Hepatocyte (in vitro differentiated cells): ENCODE results near the gene BST1. TPM values are rescaled to one million over a fixed set of nuclear protein-coding genes. Genes with fewer than 3 reads are reported as not detected.
A peak's percentile ranks its signal among the peaks of the same experiment; 100 is the strongest.

ENCODE experiments used
- DNase-seq: peaks from one replicate; pipeline ENCODE4 v3.0.0-alpha.2; 2016; ENCODE audit warnings: low spot score
- H2AFZ ChIP-seq: fragments of 200-600 bp; sonication (generic); 2 replicates; pipeline ENCODE4 v1.6.0; 2016; ENCODE audit warnings: antibody characterized with exemption, mild to moderate bottlenecking
- H3K27ac ChIP-seq: fragments of 200-600 bp; sonication (generic); 2 replicates; pipeline ENCODE4 v1.5.1; 2016; ENCODE audit warnings: mild to moderate bottlenecking
- H3K27me3 ChIP-seq: fragments of 200-600 bp; sonication (generic); 2 replicates; pipeline ENCODE4 v1.6.1; 2016
- H3K36me3 ChIP-seq: fragments of 200-600 bp; sonication (generic); replicated peaks from 2 replicates; pipeline ENCODE4 v1.5.1; 2016; ENCODE audit warnings: low read depth; ENCODE audit not compliant: insufficient read depth
- H3K4me1 ChIP-seq: fragments of 200-600 bp; sonication (generic); 2 replicates; pipeline ENCODE4 v1.5.1; 2016; ENCODE audit warnings: mild to moderate bottlenecking, moderate library complexity; ENCODE audit not compliant: insufficient read depth
- H3K4me2 ChIP-seq: fragments of 200-600 bp; sonication (generic); 2 replicates; pipeline ENCODE4 v1.6.0; 2016
- H3K4me3 ChIP-seq: fragments of 200-600 bp; sonication (generic); 2 replicates; pipeline ENCODE4 v1.5.1; 2016; ENCODE audit warnings: mild to moderate bottlenecking
- H3K79me2 ChIP-seq: fragments of 200-600 bp; sonication (generic); 2 replicates; pipeline ENCODE4 v1.6.0; 2017; ENCODE audit warnings: mild to moderate bottlenecking
- H3K9me2 ChIP-seq: fragments of 200-600 bp; sonication (generic); replicated peaks from 2 replicates; pipeline ENCODE4 v1.6.0; 2017; ENCODE audit warnings: mild to moderate bottlenecking; ENCODE audit not compliant: insufficient read depth
- H3K9me3 ChIP-seq: fragments of 200-600 bp; sonication (generic); 2 replicates; pipeline ENCODE4 v1.5.1; 2016; ENCODE audit warnings: low read depth, mild to moderate bottlenecking
- H4K20me1 ChIP-seq: fragments of 200-600 bp; sonication (generic); 2 replicates; pipeline ENCODE4 v1.6.0; 2016; ENCODE audit warnings: mild to moderate bottlenecking; ENCODE audit not compliant: insufficient read depth, poor library complexity, severe bottlenecking
- EZH2 ChIP-seq: fragments of 200-600 bp; sonication (generic); IDR thresholded peaks from 2 replicates; pipeline ENCODE4 v1.6.1; 2016; ENCODE audit warnings: antibody characterized with exemption, mild to moderate bottlenecking, borderline replicate concordance
- EZH2phosphoT487 ChIP-seq: fragments of 200-600 bp; sonication (generic); IDR thresholded peaks from one replicate; pipeline ENCODE4 v1.6.1; 2018; ENCODE audit warnings: antibody characterized with exemption, mild to moderate bottlenecking, low read depth, moderate library complexity; ENCODE audit not compliant: unreplicated experiment, severe bottlenecking
- WGBS: methylation state at CpG from one replicate; pipeline ENCODE4 v1.1.6; 2016; ENCODE audit warnings: low lambda C conversion rate; ENCODE audit errors: missing lambda C conversion rate; 5-methylcytosine and 5-hydroxymethylcytosine counted together
- polyA plus RNA-seq: library from polyadenylated mRNA; unstranded; fragments of >200 nt; fragmentation: Nextera tagmentation; extraction: Ambion mirVana; gene quantifications from 2 replicates; pipeline ENCODE4 v1.2.1, GENCODE V29; 2016
- total RNA-seq: library from RNA; depleted of rRNA; stranded (reverse); fragments of >200 nt; gene quantifications from 2 replicates; pipeline ENCODE4 v1.2.3, GENCODE V29; 2014
- TF ChIP-seq, protein P1 (sequence below): fragments of 200-600 bp; sonication (generic); IDR thresholded peaks from 2 replicates; pipeline ENCODE4 v1.5.1; 2016; ENCODE audit warnings: antibody characterized with exemption, mild to moderate bottlenecking; ENCODE audit not compliant: poor library complexity

BST1 gene
- total and polyA plus RNA-seq, 2 experiments from 2014 or later: 3.5 to 3.7 TPM

GRCh38 chr4:15654593-15655222 lies 48.2 kb upstream of the BST1 start:
- Histone ChIP-seq H3K4me2 (peak overlapping the region; percentile 86), H3K9me3 (no peaks in the 10 kb centered on the region), H4K20me1 (peaks cover 21% of the 10 kb centered on the region), H3K4me1 (peaks cover 36% of the 10 kb centered on the region), H3K27me3 (no peaks in the 10 kb centered on the region), H3K36me3 (no peaks in the 10 kb centered on the region), H3K27ac (peak overlapping the region; percentile 100), H3K4me3 (peak overlapping the region; percentile 96), H2AFZ (peak overlapping the region; percentile 61), H3K9me2 (no peaks in the 10 kb centered on the region), H3K79me2 (peaks cover 49% of the 10 kb centered on the region)
- peak; percentile 74 for DNase-seq
- under 1% methylated on average over 33 of the region's 66 CpGs for WGBS
- TF ChIP-seq, protein P1, sequence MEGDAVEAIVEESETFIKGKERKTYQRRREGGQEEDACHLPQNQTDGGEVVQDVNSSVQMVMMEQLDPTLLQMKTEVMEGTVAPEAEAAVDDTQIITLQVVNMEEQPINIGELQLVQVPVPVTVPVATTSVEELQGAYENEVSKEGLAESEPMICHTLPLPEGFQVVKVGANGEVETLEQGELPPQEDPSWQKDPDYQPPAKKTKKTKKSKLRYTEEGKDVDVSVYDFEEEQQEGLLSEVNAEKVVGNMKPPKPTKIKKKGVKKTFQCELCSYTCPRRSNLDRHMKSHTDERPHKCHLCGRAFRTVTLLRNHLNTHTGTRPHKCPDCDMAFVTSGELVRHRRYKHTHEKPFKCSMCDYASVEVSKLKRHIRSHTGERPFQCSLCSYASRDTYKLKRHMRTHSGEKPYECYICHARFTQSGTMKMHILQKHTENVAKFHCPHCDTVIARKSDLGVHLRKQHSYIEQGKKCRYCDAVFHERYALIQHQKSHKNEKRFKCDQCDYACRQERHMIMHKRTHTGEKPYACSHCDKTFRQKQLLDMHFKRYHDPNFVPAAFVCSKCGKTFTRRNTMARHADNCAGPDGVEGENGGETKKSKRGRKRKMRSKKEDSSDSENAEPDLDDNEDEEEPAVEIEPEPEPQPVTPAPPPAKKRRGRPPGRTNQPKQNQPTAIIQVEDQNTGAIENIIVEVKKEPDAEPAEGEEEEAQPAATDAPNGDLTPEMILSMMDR: no peak
- TF ChIP-seq EZH2phosphoT487: no peak
- no peak for TF ChIP-seq EZH2

DNA sequence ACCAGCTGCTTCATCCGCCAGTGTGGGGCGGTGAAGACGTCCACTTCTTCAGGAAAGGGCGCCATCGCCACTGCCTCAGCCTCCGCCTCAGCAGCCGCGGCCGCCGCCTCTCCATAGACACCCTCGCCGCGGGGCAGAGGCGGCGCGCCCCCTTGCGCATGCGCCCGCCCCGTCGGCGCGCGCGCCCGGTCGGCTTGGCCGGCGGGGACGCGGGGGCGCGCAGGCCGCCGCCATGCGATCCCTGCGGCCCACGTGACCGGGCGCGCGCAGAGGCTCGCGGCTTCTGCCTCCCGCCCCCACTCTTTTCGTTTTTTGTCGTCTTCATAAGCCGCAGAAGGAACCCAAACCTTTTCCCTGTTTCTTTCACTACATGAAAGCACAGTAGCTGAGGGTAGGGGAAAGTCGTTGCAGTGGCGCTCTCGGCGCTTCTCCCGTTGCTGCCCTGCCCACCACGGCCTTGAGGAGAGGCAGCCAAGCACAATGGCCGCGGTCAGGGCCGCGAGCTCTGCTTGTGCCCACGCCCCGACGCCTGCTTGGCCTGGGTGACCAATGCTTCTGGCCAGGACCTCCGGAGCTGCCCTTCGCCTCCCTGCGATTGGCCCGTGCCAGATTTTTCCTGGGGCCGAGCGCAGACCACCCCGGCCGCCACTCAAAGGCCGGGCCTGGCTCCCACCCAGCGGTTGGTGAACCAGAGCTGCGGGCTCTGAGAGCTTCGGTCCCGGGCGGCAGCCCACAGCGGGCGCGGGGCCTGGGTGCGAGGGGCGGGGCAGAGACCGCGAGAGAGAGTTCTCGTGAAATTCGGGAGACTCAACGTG lies 47.4 kb upstream of the BST1 start, which contains the start of gene FBXL5:
TSS of gene FBXL5 (minus strand) at position 135 of the 815 bp plus-strand sequence. CDS start at position 65, 70 bp downstream.
- TF ChIP-seq, protein P1: no peak
- TF ChIP-seq EZH2phosphoT487 (no peak), EZH2 (no peak)
- WGBS: 10% methylated on average over 83 of the region's 85 CpGs
- Histone ChIP-seq H3K27ac (peak within 1 kb of the TSS; percentile 100), H2AFZ (peak within 1 kb of the TSS; percentile 98), H3K4me3 (peak within 1 kb of the TSS; percentile 96), H3K36me3 (no peaks in the 10 kb centered on the region), H3K79me2 (peaks cover 42% of the 10 kb centered on the region), H4K20me1 (peaks cover 14% of the 10 kb centered on the region), H3K27me3 (no peaks in the 10 kb centered on the region), H3K9me3 (no peaks in the 10 kb centered on the region), H3K4me1 (peaks cover 36% of the 10 kb centered on the region), H3K9me2 (no peaks in the 10 kb centered on the region), H3K4me2 (peak within 1 kb of the TSS; percentile 91)
- DNase-seq: peak; percentile 96

GRCh38 chr4:15656038-15656470 lies 46.8 kb upstream of the BST1 start:
- H3K4me3 ChIP-seq: peak overlapping the region; percentile 78
- H4K20me1 ChIP-seq: peaks cover 10% of the 10 kb centered on the region
- WGBS: 87% methylated on average over 12 of the region's 12 CpGs
- H3K9me2 ChIP-seq: no peaks in the 10 kb centered on the region
- H2AFZ ChIP-seq: peak overlapping the region; percentile 98
- H3K27ac ChIP-seq: peak overlapping the region; percentile 100
- no peaks in the 10 kb centered on the region for H3K36me3 ChIP-seq
- H3K27me3 ChIP-seq: no peaks in the 10 kb centered on the region
- H3K79me2 ChIP-seq: peaks cover 36% of the 10 kb centered on the region
- H3K4me2 ChIP-seq: peak overlapping the region; percentile 91
- TF ChIP-seq, protein P1: no peak
- TF ChIP-seq EZH2phosphoT487: no peak
- no peak for TF ChIP-seq EZH2
- H3K9me3 ChIP-seq: no peaks in the 10 kb centered on the region
- peaks cover 34% of the 10 kb centered on the region for H3K4me1 ChIP-seq
- DNase-seq: no peak
